OCI-LY7 (cell line): ENCODE results near the gene CUL4A. TPM values are rescaled to one million over a fixed set of nuclear protein-coding genes. Genes with fewer than 3 reads are reported as not detected.

Experiments used
- BruUV-seq: library from RNA; stranded (reverse); fragments of 400-500 nt; replicated peaks from 2 replicates; lab custom pipeline; 2021; lab: Mats Ljungman, UMichigan
- CTCF ChIA-PET: fragments of 300-600 bp; sonication (Branson Sonifier 250); formaldehyde crosslinking; loops from one replicate; lab custom pipeline; 2022; ENCODE audit warnings: antibody characterized with exemption; ENCODE audit not compliant: unreplicated experiment; lab: Charles Lee
- POLR2A ChIA-PET: fragments of 300-600 bp; sonication (Branson Sonifier 250); formaldehyde crosslinking; loops from one replicate; lab custom pipeline; 2022; ENCODE audit warnings: antibody characterized with exemption; lab: Charles Lee
- DNase-seq: peaks from one replicate; pipeline ENCODE4 v3.0.0-alpha.2; 2015; ENCODE audit warnings: low spot score
- H2AFZ ChIP-seq: fragments of 200-600 bp; sonication (generic), shearing (Covaris generic); 2 replicates; pipeline ENCODE4 v1.6.1; 2014; ENCODE audit warnings: mild to moderate bottlenecking, antibody characterized with exemption, low read length, moderate library complexity
- H3K27ac ChIP-seq: fragments of 200-600 bp; sonication (generic); 2 replicates; pipeline ENCODE4 v1.5.1; 2014; ENCODE audit warnings: mixed run types, low read depth, mild to moderate bottlenecking, moderate library complexity, low read length, inconsistent platforms; ENCODE audit not compliant: poor library complexity, severe bottlenecking
- H3K36me3 ChIP-seq: fragments of 200-600 bp; sonication (generic); 2 replicates; pipeline ENCODE4 v1.6.1; 2014; ENCODE audit warnings: mild to moderate bottlenecking, antibody characterized with exemption, low read length, moderate library complexity, mixed read lengths; ENCODE audit not compliant: insufficient read depth
- H3K4me1 ChIP-seq: fragments of 200-600 bp; sonication (generic); 2 replicates; pipeline ENCODE4 v1.5.1; 2014; ENCODE audit warnings: mild to moderate bottlenecking, low read length; ENCODE audit not compliant: insufficient read depth, poor library complexity, severe bottlenecking
- H3K4me2 ChIP-seq: fragments of 200-600 bp; sonication (generic); 2 replicates; pipeline ENCODE4 v1.6.1; 2014; ENCODE audit warnings: mild to moderate bottlenecking, low read length
- H3K4me3 ChIP-seq: fragments of 200-600 bp; sonication (generic); 2 replicates; pipeline ENCODE4 v1.5.1; 2014; ENCODE audit warnings: mild to moderate bottlenecking, low read depth, low read length; ENCODE audit not compliant: poor library complexity, severe bottlenecking
- H3K79me2 ChIP-seq: fragments of 200-600 bp; sonication (generic); 2 replicates; pipeline ENCODE4 v1.6.1; 2016; ENCODE audit warnings: low read depth, mild to moderate bottlenecking, low read length, moderate library complexity, mixed read lengths; ENCODE audit not compliant: insufficient read depth
- H3K9me2 ChIP-seq: fragments of 200-600 bp; sonication (generic); 2 replicates; pipeline ENCODE4 v1.6.1; 2016; ENCODE audit warnings: mild to moderate bottlenecking, low read length, mixed read lengths; ENCODE audit not compliant: insufficient read depth
- H3K9me3 ChIP-seq: fragments of 200-600 bp; sonication (generic); 2 replicates; pipeline ENCODE4 v1.6.1; 2014; ENCODE audit warnings: mild to moderate bottlenecking, mixed run types, low read length, mixed read lengths
- H4K20me1 ChIP-seq: fragments of 200-600 bp; sonication (generic); 2 replicates; pipeline ENCODE4 v1.6.1; 2014; ENCODE audit warnings: mild to moderate bottlenecking, antibody characterized with exemption, low read length, moderate library complexity, mixed read lengths; ENCODE audit not compliant: insufficient read depth
- EZH2phosphoT487 ChIP-seq: fragments of 200-600 bp; sonication (generic); IDR thresholded peaks from 2 replicates; pipeline ENCODE4 v1.6.1; 2018; ENCODE audit warnings: low read depth, borderline replicate concordance, mild to moderate bottlenecking, mixed run types, antibody characterized with exemption, low read length, moderate library complexity, mixed read lengths
- intact Hi-C: fragments of 100-400 bp; cut with micrococcal nuclease; formaldehyde crosslinking; loops from one replicate; pipeline ENCODE4 v1.10.0; 2022; ENCODE audit not compliant: unreplicated experiment
- total RNA-seq, 2 experiments: library from RNA; depleted of rRNA in 1 of 2; stranded (reverse); fragments of >200 nt in 1 of 2; shearing (Covaris generic) in 1 of 2; gene quantifications; 2 replicates each; pipeline ENCODE4 v1.2.3, GENCODE V29; 2014 to 2022
- TF ChIP-seq, protein P1 (sequence below): fragments of 200-600 bp; sonication (generic); conservative IDR thresholded peaks from 2 replicates; pipeline ENCODE4 v1.5.1; 2014; ENCODE audit warnings: mild to moderate bottlenecking, antibody characterized with exemption, low read length, moderate library complexity, mixed read lengths

Gene CUL4A
- total RNA-seq, 2 experiments from 2014 or later, result 46.6 to 49.8 TPM

DNA sequence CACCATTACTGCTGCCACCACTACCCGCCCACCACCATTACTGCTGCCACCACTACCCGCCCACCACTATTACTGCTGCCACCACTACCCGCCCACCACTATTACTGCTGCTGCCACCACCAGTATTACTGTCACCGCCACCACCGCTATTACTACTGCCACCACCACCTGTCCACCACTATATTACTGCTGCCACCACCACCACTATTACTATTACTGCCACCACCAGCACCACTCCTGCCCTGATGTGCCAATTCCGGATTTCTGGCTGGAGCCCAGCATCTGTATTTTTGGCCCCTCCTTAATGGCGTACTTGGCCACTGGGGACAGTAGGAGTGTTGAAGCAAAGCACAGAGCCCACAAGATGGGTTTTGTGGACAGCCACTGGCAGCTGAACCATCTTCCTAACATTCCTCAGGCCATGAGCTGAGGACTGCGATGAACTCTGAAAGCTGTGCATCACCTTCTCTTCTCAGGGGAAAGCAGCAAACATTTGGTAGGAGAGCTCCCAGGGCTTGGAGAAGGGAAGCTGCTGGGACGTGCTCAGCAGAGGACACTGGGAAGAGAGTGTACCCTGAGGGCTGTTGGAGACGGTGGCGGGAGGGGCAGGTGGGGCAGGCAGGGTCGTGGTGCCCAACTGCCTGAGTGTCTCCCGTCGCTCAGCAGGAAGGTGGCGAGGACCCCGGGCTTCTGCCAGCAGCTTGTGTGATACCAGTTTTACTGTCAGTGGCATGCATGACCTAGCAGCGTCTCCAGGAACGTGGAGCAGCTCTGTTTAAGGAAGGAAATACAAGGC is 23.0 kb downstream of the CUL4A start:
- no TSS peak for BruUV-seq
- TF ChIP-seq, protein P1, sequence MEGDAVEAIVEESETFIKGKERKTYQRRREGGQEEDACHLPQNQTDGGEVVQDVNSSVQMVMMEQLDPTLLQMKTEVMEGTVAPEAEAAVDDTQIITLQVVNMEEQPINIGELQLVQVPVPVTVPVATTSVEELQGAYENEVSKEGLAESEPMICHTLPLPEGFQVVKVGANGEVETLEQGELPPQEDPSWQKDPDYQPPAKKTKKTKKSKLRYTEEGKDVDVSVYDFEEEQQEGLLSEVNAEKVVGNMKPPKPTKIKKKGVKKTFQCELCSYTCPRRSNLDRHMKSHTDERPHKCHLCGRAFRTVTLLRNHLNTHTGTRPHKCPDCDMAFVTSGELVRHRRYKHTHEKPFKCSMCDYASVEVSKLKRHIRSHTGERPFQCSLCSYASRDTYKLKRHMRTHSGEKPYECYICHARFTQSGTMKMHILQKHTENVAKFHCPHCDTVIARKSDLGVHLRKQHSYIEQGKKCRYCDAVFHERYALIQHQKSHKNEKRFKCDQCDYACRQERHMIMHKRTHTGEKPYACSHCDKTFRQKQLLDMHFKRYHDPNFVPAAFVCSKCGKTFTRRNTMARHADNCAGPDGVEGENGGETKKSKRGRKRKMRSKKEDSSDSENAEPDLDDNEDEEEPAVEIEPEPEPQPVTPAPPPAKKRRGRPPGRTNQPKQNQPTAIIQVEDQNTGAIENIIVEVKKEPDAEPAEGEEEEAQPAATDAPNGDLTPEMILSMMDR, result no peak
- no peak for TF ChIP-seq EZH2phosphoT487
- H3K79me2 ChIP-seq, result no peaks in the 10 kb centered on the region
- no peaks in the 10 kb centered on the region for H3K4me1 ChIP-seq
- no peak overlapping the region for H3K27ac ChIP-seq
- no peaks in the 10 kb centered on the region for H3K9me2 ChIP-seq
- H3K4me2 ChIP-seq, result no peak overlapping the region
- CTCF ChIA-PET, result no interaction called here
- no peak overlapping the region for H3K4me3 ChIP-seq
- H4K20me1 ChIP-seq, result no peaks in the 10 kb centered on the region
- H3K36me3 ChIP-seq, result peaks cover 3% of the 10 kb centered on the region; the same call in 1 of the 2 replicates
- H3K9me3 ChIP-seq, result no peaks in the 10 kb centered on the region
- POLR2A ChIA-PET, result no interaction called here
- intact Hi-C loops, result no loop called here
- no peak overlapping the region for H2AFZ ChIP-seq
- DNase-seq, result no peak

DNA sequence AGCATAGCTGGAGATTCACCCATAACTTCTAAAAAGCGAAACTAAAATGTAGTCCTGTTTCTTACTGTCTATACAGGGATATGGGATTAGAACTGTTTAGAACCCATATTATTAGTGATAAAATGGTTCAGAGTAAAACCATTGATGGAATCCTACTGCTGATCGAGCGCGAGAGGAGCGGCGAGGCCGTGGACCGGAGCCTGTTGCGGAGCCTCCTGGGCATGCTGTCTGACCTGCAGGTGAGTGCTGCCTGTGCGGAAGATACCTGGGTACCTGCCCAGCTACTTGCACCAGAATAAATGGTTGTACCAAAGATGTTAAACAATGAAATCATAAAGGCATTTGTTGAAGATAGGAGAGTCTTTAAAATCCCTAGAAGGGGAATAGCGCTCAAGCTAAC is 23.7 kb downstream of the CUL4A start:
- peaks cover 9% of the 10 kb centered on the region; the same call in 1 of the 2 replicates for H3K36me3 ChIP-seq
- POLR2A ChIA-PET, result no interaction called here
- H3K27ac ChIP-seq, result no peak overlapping the region
- no peaks in the 10 kb centered on the region for H3K9me3 ChIP-seq
- no peaks in the 10 kb centered on the region for H3K4me1 ChIP-seq
- no peaks in the 10 kb centered on the region for H3K79me2 ChIP-seq
- CTCF ChIA-PET, result no interaction called here
- no peaks in the 10 kb centered on the region for H3K9me2 ChIP-seq
- H4K20me1 ChIP-seq, result no peaks in the 10 kb centered on the region
- no peak for TF ChIP-seq EZH2phosphoT487
- TF ChIP-seq, protein P1, result no peak
- no peak overlapping the region for H3K4me2 ChIP-seq
- no peak for DNase-seq
- intact Hi-C loops, result no loop called here
- no peak overlapping the region for H3K4me3 ChIP-seq
- H2AFZ ChIP-seq, result no peak overlapping the region
- BruUV-seq, result no TSS peak

DNA sequence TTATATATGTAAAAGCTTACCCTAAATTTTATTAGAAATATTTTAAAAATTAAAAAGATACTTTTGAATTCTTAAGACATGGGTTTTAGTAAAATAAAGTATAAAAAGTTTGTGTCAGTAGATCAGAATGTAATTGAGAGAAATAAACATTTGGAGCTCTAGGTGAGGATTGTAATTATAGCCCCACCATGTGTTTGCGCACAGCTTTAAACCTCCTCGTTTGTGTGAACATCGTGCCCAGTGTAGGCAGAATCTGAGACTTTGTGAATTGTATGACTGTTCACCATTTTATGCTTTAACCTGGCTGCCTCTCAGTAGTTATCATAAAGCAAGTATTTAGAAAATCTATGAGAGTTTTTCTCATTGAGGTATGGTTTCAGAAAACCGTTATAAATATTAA is 29.1 kb downstream of the CUL4A start:
- no peaks in the 10 kb centered on the region for H3K79me2 ChIP-seq
- H3K4me2 ChIP-seq, result no peak overlapping the region
- TF ChIP-seq EZH2phosphoT487, result no peak
- TF ChIP-seq, protein P1, result no peak
- H3K9me2 ChIP-seq, result no peaks in the 10 kb centered on the region
- H3K4me3 ChIP-seq, result no peak overlapping the region
- ChIA-PET POLR2A (no interaction called here), CTCF (no interaction called here)
- intact Hi-C loops, result no loop called here
- no peak overlapping the region for H2AFZ ChIP-seq
- no peaks in the 10 kb centered on the region for H3K9me3 ChIP-seq
- no peaks in the 10 kb centered on the region for H3K4me1 ChIP-seq
- BruUV-seq, result no TSS peak
- peaks cover 19% of the 10 kb centered on the region for H3K36me3 ChIP-seq
- no peak overlapping the region for H3K27ac ChIP-seq
- no peak for DNase-seq
- no peaks in the 10 kb centered on the region for H4K20me1 ChIP-seq
